ENCODE measurements around the gene KIF13A.
"Not testable (repeated sequence)": the region's sequence is repeated elsewhere in the genome, so short reads cannot be mapped to it uniquely, and the experiment has no call there.

The KIF13A gene

DNA sequence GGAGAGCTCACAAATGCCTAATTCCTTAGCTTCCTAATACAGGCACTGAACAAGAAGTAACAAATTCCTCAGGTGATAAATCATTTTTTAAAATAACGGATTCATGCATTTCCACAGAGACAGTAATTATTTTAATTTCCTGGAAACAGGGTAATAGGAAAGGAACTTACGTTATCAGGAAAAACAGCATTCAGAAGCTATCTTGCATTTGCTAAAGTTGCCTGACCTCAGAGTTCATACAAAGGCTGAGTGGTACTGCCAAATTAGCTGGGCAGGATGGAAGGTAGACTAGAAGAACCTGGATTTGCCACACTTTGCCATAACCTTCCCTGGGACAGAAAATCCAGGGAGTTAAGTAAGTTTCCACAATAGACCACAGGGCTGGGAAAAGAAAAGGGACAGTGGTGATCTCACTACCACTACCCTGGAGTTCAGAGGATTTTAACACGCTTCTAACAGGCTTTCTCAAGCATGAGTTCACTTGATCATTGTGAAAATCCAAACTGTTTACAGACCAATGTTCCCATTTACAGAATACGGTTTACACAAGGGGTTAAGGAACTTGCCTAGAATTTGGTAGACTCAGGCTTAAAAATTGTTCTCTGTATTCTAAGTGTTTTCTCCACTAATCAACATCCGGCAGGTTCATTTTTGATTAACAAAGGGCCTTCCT, 57.0 kb downstream of the KIF13A start:
- no peak for DNase-seq

DNA sequence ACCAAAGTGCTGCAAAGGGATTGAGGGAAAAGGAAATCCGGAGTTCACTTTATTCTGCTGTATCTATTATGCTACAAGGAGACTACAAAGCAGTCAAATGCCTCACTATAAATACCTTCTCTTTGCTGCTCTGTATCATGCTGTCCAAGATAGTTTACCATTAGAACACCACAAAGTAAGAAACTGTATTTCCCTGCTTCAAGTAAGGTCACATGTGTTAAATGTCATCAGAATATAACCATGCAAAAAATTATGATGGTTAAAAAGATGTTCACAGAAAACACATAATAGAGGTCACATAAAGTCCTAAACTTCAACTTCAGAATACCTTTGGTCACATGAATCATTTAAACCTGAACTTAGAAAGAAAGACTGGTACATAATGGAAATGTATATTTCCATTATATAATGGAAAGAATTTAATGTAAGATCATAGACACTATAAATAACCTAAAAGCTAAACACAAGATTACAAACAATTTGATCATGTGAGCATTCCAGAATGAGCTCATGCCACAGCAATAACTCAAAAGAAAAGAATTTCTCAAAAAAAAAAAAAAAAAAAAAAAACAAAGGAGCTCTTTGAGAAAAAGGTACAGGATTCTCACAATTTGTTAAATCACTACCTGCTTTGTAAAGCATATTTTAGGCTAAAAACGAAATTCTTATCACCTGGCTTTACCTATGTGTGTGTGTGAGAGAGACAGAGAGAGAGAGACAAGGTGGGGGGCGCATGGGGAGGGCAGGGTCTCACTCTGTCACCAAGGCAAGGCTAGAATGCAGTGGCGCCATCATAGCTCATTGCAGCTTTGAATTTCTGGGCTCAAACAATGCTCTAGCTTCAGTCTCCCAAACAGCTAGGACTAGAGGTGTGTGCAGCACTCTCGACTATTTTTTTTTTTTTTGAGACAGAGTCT, 58.7 kb downstream of the KIF13A start:
- DNase-seq: no peak

DNA sequence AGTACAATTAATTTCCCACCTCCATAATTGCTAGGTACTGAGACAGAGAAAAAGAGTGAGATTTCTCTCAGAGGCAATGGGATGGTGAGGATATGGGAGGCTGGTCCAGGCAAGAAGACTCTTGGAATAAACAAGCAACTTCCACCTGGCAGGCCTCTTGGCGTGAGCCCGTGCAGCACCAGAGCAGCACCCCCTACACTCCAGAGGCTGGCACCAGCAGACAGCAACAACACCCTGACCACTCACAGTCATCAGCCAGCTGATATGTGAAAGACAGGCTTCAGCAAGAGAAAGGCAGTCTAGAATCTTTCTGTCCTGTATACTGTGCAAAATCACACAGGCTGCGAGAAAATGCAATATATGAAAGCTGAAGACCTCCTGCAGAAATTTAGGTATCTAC, 59.7 kb downstream of the KIF13A start:
- DNase-seq: no peak

DNA sequence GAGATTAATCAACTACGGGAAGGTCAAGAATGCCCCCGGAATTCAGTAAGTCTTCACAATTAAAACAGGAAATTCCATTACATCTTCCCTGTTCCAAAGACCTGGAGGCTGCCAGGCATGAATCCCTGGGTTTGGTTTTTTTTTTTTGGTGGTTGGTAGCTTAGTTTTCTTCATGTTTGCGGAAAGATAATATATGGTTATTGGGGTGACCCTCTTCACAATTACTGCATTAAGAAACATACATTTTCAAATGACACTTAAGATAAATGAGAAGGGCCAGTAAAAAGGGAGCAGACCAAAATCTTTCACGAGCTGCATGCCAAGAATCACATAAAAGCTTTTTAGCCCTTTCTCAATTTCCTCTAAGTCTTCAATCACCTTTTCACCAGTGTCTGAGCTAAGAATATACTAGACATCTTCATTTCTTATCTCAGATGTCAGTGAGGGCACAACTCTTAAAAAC, 64.0 kb downstream of the KIF13A start:
- DNase-seq: no peak

DNA sequence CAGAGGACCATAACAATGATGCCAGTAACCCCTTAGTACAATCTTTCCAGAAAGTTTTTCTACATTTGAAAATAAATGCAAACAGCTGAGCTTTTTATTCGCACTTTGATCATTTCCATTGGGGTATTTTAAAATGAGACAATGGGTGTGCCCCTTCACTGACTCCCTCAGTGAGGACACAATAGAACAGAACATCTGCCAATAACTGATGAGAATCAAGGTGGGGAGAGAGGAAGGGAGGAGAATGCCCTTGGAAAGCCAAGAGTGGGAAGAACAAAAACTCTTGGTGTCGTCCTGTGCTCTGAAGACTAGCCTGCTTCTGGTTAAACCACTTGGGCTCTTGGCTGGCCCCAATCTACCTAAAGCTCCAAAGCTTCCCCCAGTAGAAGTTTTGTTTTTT, 66.0 kb downstream of the KIF13A start:
- DNase-seq: no peak

DNA sequence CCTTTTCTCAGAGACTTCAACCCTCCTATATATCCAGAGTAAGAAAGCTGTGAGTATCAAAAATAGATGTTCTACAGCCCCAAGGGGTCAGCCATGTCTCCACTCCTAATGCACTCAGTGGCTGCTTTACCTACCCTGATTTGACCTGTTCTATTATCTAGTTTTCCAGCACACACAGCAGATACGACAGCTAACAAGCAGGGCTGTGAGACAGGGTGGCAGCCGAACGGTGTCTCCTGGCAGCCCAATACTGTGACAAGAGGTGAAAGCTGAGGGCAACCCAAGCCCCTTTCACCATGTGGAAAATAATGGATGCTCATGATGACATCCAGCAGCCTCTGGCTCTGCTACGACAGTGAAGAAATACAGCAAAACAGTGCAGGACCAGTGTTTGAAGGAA, 67.9 kb downstream of the KIF13A start:
- no peak for DNase-seq

DNA sequence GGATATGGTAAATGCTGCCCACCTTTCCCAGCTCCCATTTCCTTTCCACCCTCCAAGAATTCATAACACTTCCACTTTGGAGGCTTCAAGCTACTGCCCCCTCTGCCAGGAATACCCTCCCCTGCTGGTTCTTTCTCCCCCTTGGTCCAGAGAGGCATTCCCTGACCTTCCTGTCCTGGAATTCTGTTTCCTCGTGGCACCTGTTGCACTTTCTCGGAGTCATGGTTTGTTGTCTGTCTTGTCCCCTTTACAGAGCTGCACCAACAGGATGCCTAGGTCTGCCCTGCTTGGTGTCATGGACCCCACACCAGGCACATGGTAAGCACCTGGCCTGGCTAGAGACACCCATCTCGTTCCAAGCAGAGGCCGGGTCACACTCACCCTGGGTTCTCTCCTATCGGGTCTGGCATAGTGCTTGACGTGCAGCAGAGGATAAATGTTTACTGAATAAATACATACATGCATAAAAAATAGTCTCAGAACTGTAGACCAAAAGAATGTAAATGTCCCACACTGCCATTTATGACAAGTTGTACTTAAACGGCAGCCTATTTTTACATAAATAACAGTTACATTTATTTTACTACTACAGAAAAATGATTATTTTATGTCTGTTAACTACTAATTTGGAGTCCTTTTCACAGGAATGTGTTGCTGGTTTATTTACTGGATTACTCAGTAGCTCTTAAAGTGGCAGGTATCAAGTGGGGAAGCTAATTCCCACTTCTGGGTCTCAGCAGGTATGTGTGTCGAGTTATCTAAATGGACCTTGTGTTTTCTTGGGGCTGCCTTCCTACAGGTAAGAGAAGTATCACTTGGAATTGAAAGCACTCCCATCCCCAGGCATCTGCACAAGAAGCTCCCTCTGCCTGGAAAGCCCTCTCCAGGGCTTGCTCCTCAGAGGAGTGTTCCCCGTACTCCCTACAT, 69.3 kb downstream of the KIF13A start:
- DNase-seq: no peak

DNA sequence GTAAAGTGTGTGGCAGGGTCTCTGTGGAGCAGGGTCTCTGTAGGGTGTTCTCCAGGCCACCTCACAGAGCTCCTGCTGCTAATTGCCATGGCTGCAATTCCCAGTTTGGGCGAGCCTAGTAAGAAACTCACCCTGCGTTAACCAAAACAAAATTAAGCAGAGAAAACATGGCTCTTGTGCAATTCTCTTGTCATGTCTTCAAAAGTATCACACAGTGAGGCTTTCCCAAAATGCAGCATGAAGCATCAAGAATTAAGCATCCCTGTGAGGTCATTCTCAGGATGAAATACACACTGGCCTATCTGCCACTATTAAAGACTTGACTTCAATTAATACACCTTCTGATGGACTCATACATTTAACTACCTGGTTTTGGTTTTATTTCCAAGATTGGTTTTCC, 72.8 kb downstream of the KIF13A start:
- DNase-seq: no peak

DNA sequence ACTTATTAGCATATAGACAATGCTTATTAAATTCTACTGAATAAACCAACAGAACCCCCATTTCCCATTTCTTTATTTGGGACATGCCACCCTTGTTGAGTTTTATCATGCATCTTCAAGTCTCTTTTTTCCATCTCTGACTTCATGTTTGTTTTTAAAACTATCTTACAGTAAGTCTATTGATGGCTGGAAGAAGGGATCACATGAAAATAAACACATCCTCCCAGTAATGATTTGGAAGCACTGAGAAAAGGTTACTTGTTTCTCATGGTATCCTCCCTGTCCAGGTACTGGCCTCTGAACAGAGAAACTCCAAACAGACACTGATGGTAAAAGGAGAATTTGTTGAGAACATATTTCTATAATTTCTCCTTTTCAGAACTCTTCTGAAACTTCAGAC, 74.9 kb downstream of the KIF13A start:
- no peak for DNase-seq

DNA sequence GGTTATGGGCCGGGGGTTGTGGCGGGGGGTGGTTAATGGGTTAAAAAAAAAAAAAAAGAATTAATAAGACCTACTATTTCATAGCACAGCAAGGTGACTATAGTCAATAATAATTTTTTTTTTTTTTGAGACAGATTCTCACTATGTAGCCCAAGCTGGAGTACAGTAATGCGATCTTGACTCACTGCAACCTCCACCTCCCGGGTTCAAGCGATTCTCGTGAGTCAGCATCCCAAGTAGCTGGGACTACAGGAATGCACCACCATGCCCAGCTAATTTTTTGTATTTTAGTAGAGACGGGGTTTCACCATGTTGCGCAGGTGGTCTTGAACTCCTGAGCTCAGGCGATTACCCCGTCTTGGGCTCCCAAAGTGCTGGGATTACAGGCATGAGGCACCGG, 75.8 kb downstream of the KIF13A start:
- DNase-seq: not testable (repeated sequence)

DNA sequence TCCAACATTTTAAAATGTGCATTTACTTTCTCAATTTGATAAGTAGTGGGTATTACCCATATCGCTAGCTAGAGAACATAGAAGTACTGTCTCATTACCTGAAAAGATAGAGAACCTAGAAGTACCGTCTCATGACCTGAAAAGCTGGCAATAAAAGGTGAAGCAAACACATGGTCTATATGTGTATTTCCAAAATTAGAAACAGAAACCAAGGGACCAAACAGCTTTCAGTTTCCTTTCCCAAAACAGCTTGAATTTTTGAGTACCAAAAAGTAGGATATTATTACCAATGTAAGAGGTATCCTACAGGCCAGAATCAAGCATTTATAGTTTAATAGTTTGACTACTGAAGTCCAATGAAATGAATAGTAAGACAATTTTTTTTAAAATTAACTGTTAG, 77.2 kb downstream of the KIF13A start:
- no peak for DNase-seq

DNA sequence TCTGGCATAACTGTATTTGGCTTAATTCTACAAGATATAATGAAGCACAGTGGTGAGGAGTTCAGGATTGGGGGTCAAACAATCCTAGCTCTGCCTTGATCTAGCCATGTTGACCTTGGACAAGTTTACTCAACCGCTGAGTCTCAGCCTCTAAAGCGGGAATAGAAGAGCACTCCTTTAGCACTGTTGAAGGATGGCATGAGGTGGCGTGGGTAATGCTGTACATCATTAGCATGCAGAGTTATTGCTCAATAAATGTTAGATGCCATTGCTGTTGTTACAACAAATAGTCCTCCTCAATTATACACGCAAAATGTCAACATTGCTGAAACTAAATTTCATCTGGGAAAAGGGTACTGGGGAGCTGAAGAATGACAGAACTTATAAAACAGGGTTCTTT, 78.6 kb downstream of the KIF13A start:
- DNase-seq: no peak

DNA sequence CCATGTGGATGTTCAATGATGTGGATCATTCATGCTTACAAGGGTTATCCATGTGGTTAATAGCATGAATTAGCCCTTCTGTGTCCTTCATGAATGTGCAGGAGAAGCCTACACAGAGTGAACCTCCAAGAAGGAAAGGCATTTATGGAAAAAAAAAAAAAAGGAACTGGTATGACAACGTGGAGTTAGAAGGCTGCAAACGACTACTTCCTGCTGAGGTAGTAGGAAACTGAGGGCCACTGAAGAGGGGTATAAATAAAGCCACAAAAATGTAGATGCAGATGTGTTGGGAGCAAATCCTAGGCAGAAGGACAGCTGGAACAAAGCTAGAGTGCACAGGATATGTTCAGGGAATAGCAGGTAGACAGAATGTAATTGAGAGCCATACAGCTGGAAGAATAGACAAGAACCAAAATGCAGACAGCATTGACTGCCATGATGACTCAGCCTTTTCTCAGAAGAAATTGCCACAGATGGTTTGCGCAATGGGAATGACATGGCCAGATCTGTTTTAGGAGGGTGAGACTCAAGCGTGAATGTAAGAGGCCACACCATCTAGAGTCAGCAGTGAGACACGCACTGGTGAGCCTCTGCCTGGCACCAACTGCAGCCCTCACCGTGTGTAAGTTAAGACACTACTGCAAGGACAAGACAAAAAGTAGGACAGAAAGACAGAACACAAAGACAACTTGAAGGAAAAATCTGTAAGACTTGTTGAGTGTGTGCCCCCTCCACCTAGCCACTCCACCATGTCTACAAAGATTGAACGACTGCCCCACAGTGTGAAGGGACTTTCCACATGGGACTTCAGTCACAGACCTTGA, 79.8 kb downstream of the KIF13A start:
- no peak for DNase-seq

DNA sequence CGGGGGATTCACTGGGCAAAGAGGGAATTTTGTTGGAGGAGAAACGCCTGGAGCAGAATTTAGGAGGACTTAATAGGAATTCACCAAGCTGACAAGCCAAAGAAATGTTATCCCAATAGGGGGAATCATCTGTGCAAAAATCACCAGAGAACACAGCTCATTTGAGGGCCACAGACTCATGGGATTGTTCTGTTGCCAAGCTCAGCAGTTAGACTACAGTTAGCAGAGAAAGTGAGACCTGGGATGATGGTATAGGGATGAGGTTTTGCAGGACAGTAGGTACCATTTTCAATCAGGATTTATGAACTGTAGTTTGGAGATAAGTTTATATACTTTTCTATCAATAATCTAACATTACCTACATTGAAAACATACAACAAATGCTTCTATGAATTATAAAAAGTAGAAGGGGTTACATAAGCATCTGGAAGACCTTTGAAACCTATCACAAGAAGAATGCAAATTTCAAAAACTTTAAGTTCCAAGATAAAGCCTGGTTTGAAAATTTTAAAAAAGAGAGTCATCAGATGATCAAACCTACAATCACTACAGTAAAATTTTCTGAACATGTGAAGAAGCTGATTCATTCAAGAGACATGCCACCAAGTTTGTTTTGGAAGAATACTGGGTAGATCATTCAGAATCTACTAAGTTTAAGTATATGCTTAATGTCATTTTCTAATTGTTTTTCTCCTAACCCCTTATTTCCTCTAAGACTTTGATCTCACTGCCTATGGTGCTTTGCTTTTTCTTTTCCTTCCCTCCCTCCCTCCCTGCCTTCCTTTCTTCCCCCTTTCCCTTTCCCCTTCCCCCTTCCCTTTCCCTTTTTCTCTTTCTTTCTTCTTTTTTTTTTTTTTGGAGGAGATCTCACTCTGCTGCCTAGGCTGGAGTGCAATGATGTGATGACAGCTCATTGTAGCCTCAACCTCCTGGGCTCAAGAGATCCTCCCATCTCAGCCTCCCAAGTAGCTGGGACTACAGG, 81.5 kb downstream of the KIF13A start:
- DNase-seq: no peak

DNA sequence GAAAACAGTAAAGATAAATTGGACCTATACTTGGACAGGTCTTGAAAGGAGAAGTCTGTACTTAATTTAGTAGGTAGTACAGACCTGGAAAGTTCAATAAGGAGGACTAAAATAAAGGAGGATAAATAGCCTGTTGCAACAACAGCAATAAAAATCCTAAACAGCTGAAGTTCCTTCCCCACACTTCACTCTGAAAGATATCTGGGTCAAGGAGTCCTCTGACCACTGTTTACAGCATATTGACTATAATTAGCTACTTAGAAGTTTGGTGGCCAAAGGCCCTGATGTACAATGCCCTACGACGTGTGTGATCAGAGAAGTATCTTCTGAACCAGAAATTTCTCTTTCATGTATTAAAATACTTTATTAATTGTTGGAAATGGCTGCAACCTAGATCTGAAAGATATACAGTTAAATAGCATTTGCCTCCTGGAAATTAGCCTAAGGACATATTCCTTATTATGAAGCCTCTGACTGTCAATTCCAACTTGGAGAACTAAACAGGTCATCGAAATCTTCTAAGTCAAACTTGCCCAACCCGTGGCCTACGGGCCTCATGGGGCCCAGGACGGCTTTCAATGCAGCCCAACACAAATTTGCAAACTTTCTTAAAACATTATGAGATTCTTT, 82.8 kb downstream of the KIF13A start:
- no peak for DNase-seq

DNA sequence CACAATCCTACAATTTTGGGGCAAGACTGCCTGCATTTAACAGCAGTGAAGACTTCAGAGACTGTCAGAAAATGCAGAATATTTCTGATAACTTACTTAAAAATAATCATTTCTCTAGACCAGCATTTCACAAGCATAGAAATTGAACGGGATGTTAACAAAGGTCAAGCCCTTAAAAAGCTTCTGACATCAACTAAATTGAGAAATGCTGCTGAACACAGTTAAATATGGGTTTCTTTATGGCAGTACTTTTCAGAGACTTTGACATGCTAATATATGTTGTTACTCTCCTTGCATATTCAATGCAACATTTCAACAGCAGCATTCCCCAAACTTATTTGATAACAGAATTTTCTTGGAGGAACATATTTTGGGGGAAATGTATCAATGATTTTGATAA, 84.5 kb downstream of the KIF13A start:
- no peak for DNase-seq

DNA sequence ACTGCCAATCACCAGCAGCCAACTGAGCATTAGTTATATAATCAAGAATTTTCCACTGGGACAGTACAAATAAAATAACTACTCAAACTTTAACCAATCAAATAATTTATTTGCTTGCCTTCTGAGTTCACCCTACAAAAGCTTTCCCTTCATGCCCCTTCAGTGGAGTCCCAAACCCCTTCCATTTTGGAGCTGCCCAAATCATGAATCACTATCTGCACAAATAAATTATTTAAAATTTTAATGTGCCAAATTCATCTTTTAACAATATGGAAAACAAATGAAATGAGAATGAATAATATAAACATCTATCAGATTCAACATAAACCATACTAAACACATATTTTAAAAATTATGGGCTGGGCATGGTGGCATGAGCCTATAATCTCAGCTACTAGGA, 85.9 kb downstream of the KIF13A start:
- no peak for DNase-seq

DNA sequence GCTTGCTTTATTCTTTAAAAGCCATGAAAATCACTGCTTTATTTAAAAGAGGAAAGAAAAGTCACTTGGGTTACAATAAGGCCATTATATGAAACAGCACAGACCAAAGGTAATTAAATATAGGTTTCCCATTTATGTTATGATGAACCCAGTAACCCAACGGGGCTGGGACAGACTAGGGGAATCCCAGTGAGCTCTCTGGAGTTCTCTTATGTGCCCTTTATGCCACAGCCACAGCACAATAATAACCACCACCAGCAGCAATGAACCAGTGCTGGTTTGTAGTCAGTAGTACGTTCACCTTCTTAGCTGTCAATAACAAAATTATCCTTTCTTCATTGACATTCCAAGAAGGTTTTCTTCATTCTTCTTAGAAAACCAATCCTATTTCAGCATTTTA, 87.4 kb downstream of the KIF13A start:
- no peak for DNase-seq

DNA sequence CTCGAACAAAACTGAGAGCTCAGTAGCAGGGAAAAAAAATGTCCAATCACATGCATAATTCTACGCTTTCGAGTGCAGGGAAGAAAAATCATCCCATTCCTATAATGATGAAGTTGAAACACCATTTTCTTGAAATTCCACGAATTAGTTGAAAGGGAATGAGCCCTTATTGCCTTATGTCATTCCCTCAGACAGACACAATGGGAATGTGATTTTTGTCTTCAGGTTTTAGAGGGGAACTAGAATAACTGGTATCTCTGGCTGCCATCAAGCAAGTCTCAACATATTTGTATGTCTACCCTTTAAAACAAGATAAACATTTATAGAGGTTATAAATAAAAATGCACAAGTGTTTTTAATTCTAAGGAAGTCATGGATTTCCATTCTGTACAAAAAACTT, 87.9 kb downstream of the KIF13A start:
- no peak for DNase-seq

DNA sequence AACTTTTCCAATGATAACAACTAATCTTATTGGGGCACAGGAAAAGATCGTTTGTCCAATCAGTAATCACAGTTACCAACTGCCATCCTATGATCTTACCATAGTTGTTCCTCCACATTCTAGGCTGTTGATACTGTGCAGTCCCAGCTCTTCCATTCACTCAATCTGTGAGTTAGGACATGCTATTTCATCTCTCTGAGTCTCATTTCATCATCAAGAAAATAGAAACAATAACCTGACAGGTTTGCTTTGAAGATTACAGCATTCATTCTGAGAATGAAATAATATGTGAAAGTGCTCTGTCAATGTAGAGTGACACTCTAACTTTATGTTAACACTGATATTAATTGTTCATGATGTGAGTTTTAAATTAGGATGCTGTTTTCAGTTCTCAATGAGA, 89.8 kb downstream of the KIF13A start:
- no peak for DNase-seq

DNA sequence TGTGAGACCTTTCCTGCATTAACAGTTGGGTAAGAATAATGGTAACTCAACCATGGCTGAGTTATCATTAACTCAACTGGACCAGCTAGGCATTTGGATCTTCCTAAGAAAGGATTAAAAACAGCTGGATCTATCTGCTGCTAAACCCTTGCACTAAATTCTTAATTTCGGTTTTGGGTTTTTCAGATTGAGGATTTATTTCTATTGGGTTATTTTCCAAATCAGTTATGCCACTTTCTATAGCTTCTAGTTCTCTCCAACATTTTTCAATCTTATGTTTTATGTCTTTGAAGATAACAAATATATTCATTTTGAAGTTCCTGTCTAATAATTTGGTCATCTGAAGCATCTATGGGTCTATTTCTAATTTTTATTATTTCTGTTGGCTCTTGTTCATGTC, 92.5 kb downstream of the KIF13A start:
- no peak for DNase-seq

Data from NCI-H510A treated with DMSO at 0.1 percent for 48 hours (cell line).